ENCODE data around the gene PLA2G4E.

GRCh38 chr15:41971089-41971894 is 49.5 kb downstream of the PLA2G4E start:
- no peak for TF ChIP-seq YY1 (IDR thresholded peaks at IDR 0.05; ENCODE audit: insufficient read depth, insufficient read length)
- TF ChIP-seq ZNF274 (IDR thresholded peaks at IDR 0.05; ENCODE audit: low read depth, low read length): no peak

Data from NT2/D1 (cell line).